ENCODE results near the gene GID4.
A peak's percentile ranks its signal among the peaks of the same experiment; 100 is the strongest.

Gene GID4

DNA sequence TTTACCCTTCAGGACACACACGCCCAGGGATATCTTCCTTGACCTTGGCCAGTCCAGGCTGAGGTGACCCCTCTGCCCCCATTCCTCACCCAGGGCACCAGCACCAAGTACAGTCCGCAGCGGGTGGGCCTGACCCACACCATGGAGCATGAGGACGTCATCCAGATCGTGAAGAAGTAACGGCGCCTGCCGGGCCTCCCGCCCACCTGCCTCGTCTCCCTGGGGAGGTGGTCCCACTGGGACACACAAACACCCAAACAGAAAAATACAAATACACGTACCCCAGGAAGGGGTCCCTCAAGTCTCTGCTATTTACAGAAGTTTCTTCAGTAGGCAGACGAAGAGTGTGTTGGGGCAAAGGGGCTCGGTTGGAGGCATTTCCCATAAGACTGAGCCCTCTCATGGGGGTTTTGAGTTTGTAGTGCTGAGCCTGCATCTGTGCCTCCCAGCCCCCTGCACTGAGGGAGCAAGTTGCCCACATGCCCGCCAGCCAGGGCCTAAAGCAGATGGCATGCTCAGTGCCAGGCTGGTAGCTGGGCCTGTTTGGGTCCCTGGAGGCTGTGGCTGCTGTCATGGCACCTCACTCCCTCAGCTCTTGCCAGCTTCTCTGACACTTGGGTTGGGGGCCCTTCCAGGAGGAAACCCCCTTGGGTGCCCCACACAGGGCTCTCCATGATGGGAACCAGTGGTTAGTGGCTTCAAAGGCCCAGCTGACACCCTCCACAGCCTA lies 68.0 kb downstream of the GID4 start:
- TF ChIP-seq POLR2AphosphoS5 (IDR thresholded peaks at IDR 0.05; ENCODE audit: low read depth, low read length), result no peak
- no peak for TF ChIP-seq TAF1 (IDR thresholded peaks at IDR 0.05; ENCODE audit: borderline replicate concordance, low read depth, low read length)
- no peak for TF ChIP-seq POLR2A (IDR thresholded peaks at IDR 0.05; ENCODE audit: low read depth, low read length)
- FAIRE-seq (no peak), DNase-seq (ENCODE audit: insufficient read length) (no peak)

DNA sequence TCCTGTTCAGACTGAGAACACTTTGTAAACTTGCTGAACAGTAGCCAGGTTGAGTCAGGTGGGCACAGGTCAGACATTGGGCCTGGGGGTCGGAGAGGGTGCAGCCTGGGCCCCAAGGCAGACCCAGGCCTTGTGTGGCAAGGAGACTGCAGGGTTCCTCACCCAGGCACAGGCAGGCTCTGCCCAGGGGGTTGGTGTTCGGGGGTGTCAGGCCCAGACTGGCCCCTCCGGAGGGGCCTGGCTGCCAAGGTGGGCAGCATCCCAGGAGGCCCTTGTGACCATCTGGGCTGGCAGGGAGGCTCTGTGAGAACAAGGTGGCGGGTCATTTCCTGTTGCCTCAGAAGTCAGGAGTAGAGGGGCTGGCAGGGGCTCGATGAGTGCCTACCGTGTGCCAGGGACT lies 68.8 kb downstream of the GID4 start:
- no peak for DNase-seq (ENCODE audit: insufficient read length)
- no peak for TF ChIP-seq POLR2A (IDR thresholded peaks at IDR 0.05; ENCODE audit: low read depth, low read length)
- TF ChIP-seq POLR2AphosphoS5 (IDR thresholded peaks at IDR 0.05; ENCODE audit: low read depth, low read length), result peak; percentile 52
- TF ChIP-seq TAF1 (IDR thresholded peaks at IDR 0.05; ENCODE audit: borderline replicate concordance, low read depth, low read length), result no peak
- no peak for FAIRE-seq

DNA sequence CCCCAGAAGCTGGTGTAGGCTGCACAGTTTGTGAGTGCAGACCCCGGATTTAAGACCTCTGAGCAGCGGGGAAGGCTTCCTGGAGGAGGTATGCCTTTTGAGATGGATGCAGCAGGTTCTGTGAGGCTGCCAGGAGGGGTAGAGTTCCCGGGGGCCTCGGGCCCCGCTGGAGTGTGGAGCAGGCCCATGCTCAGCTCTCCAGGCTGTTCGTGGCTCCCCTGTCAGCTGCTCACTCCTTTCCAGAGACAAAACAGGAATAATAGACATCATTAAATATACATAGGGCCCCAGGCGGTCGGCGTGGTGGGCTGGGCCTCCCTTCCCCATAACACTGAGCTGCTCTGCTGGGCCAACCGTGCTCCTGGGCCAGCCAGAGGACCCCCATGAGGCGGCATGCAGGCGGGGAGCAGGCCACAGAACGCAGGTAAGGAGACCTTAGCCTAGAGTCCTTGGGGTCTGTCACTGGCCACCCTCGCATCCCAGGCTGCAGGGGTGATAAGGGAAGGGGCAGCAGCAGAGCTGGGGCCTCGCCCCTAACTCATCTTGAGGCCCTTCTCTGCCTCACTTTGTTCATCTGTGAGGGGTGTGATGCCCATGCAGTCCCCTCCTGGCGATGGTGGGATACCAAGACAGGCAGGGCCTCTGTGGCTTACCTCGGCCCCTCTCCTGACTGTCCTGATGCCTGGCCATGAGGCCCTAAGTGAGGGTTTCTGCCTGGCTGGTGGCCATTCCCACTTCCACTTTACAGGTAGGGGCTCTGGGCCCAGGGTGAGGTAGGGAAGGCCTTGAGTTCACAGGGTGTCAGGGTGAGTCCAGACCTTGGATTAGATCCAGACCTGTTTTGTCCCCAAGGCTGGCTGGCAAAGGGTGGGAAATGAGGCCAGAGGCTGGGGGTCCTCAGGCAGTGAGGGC lies 69.4 kb downstream of the GID4 start, which contains the start of gene MYO15A:
TSS of gene MYO15A (plus strand) at position 356 of the 912 bp plus-strand sequence. CDS start 10,045 bp downstream, outside the sequence.
- DNase-seq (ENCODE audit: insufficient read length) (no peak), FAIRE-seq (no peak)
- TF ChIP-seq TAF1 (IDR thresholded peaks at IDR 0.05; ENCODE audit: borderline replicate concordance, low read depth, low read length) (no peak), POLR2AphosphoS5 (IDR thresholded peaks at IDR 0.05; ENCODE audit: low read depth, low read length) (no peak)

DNA sequence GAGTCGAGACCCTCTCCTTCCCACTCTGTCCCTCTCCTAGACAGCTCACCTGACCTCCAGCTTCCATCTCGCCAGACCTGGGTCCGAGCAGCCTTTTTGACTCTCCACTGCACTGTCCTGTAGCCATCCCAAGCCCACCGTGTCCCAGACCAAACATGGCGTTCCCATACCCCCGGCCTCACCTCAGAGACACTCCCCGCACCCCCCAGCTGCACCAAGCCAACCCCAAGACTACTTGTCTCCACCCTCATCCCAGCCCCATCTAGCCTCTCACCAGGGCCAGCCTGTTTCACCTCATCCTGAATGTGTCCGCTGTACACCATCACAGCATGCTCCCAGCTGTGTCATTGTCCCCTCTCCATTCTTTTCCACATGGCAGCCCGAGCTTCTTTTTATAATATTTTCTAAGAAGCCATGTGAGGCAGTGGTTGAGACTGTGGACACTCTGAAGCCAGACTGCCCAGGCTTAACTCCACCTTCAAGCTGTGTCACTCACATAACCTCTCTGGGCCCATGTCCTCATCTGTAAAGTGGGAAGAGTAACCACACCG lies 70.8 kb downstream of the GID4 start:
- DNase-seq (ENCODE audit: insufficient read length), result no peak
- TF ChIP-seq POLR2AphosphoS5 (IDR thresholded peaks at IDR 0.05; ENCODE audit: low read depth, low read length), result no peak
- no peak for TF ChIP-seq POLR2A (IDR thresholded peaks at IDR 0.05; ENCODE audit: low read depth, low read length)
- TF ChIP-seq TAF1 (IDR thresholded peaks at IDR 0.05; ENCODE audit: borderline replicate concordance, low read depth, low read length), result no peak
- FAIRE-seq, result no peak

DNA sequence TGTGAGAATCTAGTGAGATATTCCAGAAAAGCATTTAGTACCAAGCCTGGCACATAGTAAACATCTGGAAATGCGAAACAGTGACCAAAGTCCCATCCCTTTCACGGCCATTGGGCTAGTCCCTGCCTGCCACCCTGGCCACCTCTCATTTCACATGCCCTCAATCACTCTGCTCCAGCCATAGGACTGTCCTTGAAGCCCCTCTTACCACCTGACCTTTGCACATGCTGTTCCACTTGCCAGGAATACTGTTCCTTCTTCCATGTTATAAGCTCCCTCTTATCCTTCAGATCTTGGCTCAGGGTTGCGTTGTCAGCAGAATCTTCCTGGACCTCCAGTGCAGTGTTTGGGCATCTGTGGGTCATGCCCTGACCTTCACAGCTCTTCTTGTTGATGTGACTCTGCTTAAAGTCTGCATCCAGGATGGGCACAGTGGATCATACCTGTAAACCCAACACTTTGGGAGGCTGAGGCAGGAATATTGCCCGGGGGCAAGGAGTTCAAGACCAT lies 71.5 kb downstream of the GID4 start:
- TF ChIP-seq POLR2AphosphoS5 (IDR thresholded peaks at IDR 0.05; ENCODE audit: low read depth, low read length) (no peak), POLR2A (IDR thresholded peaks at IDR 0.05; ENCODE audit: low read depth, low read length) (no peak), TAF1 (IDR thresholded peaks at IDR 0.05; ENCODE audit: borderline replicate concordance, low read depth, low read length) (no peak)
- no peak for FAIRE-seq
- DNase-seq (ENCODE audit: insufficient read length), result no peak

DNA sequence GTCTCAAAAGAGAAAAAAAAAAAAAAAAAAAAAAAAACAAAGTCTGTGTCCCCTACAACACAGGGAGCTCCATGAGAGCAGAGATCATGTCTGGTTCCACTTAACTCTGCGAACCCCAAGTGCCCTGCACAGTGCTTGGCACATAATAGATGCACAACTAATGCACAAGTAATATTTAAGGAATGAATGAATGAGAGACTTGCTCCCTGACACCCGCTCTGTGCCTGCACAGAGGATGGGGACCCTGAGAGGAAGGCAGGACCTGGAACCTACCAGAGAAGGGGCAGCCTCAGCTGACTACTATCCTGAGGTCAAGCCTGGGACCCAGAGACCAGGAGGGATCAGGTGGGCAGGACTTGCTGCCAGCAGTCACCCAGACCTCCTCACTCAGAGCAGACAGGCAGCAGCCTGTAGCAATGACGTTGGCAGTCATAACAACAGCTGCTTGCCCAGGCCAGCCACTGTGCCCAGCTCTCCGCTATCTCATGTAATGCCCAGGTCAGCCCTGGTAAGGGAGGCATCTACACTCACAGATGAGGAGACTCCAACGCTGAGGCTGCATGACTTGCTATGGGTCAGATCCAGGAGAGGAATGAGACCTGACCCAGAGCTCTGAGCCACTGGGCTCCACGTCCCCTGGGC lies 72.2 kb downstream of the GID4 start:
- TF ChIP-seq POLR2A (IDR thresholded peaks at IDR 0.05; ENCODE audit: low read depth, low read length), result no peak
- no peak for TF ChIP-seq TAF1 (IDR thresholded peaks at IDR 0.05; ENCODE audit: borderline replicate concordance, low read depth, low read length)
- no peak for TF ChIP-seq POLR2AphosphoS5 (IDR thresholded peaks at IDR 0.05; ENCODE audit: low read depth, low read length)
- DNase-seq (ENCODE audit: insufficient read length) (no peak), FAIRE-seq (no peak)

DNA sequence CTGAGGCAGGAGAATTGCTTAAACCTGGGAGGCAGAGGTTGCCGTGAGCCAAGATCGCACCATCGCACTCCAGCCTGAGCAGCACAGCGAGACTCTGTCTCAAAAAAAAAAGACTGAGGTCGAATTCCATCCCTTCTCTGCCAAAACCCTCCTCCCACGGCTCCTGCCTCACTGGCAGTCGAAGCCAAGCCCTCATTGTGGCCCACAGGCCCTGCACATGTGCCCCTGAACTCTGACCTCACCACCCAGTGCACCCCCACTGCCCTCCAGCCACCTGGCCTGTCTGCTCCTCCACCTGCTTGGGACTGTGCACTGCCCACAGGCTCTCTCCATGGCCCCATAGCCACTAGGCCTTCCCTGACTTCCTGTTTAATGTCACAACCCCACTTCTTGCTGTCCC lies 76.3 kb downstream of the GID4 start:
- no peak for TF ChIP-seq POLR2A (IDR thresholded peaks at IDR 0.05; ENCODE audit: low read depth, low read length)
- TF ChIP-seq POLR2AphosphoS5 (IDR thresholded peaks at IDR 0.05; ENCODE audit: low read depth, low read length), result no peak
- TF ChIP-seq TAF1 (IDR thresholded peaks at IDR 0.05; ENCODE audit: borderline replicate concordance, low read depth, low read length), result no peak
- FAIRE-seq, result no peak
- no peak for DNase-seq (ENCODE audit: insufficient read length)

DNA sequence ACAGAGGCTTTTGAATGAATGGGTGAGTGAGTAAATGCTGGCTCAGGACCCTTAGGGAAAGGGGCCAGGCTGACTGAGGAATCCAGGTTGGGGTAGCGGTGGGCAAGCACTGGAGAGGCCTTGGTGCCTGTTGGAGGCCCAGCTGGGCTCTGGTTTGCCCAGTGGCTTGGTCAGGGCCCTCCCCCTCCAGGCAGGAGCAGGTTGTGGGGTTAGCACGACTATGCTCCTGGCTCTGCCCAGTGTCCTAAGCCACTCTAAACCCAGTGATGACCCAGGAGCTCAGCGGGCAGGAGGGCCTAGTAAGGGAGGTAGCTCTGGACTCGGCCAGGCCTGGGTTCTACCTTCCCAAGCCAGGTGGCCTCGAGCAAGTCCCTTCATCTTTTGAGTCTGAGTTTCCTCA lies 76.9 kb downstream of the GID4 start:
- no peak for DNase-seq (ENCODE audit: insufficient read length)
- TF ChIP-seq POLR2A (IDR thresholded peaks at IDR 0.05; ENCODE audit: low read depth, low read length), result no peak
- TF ChIP-seq TAF1 (IDR thresholded peaks at IDR 0.05; ENCODE audit: borderline replicate concordance, low read depth, low read length), result no peak
- TF ChIP-seq POLR2AphosphoS5 (IDR thresholded peaks at IDR 0.05; ENCODE audit: low read depth, low read length), result no peak
- FAIRE-seq, result no peak

DNA sequence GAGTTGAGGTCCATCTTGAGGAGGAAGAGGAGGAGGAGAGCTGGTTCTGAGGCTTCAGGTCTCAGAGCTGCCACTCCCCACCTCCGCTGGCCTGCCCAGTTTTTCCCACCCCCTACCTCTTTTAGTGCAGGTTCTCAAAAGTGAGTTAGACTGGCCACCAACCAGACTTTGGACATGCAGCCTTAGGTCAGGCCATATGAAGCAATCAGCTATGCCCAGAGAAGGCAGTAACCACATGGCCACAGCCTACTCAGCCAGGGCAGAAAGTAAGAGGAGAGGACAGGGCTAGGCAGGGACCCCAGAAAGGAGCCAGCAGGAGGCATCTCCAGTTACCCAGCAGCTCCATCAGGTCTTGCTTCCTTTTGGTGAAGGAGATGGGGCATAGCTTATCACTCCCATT lies 78.3 kb downstream of the GID4 start:
- no peak for TF ChIP-seq TAF1 (IDR thresholded peaks at IDR 0.05; ENCODE audit: borderline replicate concordance, low read depth, low read length)
- TF ChIP-seq POLR2A (IDR thresholded peaks at IDR 0.05; ENCODE audit: low read depth, low read length), result no peak
- no peak for TF ChIP-seq POLR2AphosphoS5 (IDR thresholded peaks at IDR 0.05; ENCODE audit: low read depth, low read length)
- DNase-seq (ENCODE audit: insufficient read length), result no peak
- FAIRE-seq, result no peak
